HG03064 (cell line): Measurements from ENCODE around the gene ZNF747.

Experiments used
- ATAC-seq: cut with Tn5 transposase; IDR thresholded peaks from one replicate; pipeline ENCODE4 v1.9.1; 2021; ENCODE audit warnings: low read depth; ENCODE audit not compliant: unreplicated experiment

The ZNF747 gene

GRCh38 chr16:30534368-30535105 is at the start of gene ZNF747:
Gene ZNF747, minus strand, starts transcription at chr16:30534858. Its CDS starts 179 bp downstream, at chr16:30534679.
- no peak for ATAC-seq

- no peak for ATAC-seq
Measured at GRCh38 chr16:30582611-30583340, 48.1 kb upstream of the ZNF747 start.

GRCh38 chr16:30581457-30581856 is 46.8 kb upstream of the ZNF747 start:
- no peak for ATAC-seq

GRCh38 chr16:30574678-30575077 is 40.0 kb upstream of the ZNF747 start:
- ATAC-seq, result no peak

GRCh38 chr16:30571445-30572322 is 37.0 kb upstream of the ZNF747 start, which contains the start of gene ZNF688:
Gene ZNF688, minus strand, starts transcription at chr16:30571714. Its CDS starts 85 bp downstream, at chr16:30571629.
- peak; percentile 56 for ATAC-seq

GRCh38 chr16:30570636-30571444 is 36.2 kb upstream of the ZNF747 start:
- no peak for ATAC-seq

GRCh38 chr16:30569746-30570635 is 35.3 kb upstream of the ZNF747 start:
- no peak for ATAC-seq

GRCh38 chr16:30569281-30569680 is 34.6 kb upstream of the ZNF747 start:
- ATAC-seq, result no peak

DNA sequence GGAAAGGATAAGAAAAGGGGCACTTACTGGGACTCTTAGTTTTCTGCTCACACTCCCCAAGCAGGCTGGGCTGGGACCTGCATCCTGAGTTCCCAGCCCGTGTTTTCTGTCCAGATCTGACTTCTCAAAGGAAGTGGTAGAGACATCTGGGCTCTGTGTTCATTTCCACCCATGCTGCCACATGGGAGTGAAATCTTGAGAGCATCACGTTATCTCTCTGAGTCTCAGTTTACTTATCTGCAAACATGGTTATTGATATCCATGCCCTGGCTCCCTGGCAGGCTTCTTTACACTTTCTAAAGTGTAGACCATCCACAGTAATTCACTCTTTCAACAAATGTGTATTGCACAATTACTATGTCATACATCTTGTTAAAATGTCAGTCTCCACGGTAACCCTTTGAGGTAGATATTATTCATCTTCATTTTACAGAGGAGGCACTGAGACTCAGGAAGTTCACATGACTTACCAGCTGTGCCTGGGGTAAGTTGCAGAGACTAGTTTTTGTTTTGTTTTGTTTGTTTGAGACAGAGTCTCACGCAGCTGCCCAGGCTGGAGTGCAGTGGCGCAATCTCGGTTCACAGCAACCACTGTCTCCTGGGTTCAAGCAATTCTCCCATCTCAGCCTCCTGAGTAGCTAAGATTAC is 33.5 kb upstream of the ZNF747 start:
- no peak for ATAC-seq

GRCh38 chr16:30567160-30567990 is 32.7 kb upstream of the ZNF747 start:
- ATAC-seq, result no peak

DNA sequence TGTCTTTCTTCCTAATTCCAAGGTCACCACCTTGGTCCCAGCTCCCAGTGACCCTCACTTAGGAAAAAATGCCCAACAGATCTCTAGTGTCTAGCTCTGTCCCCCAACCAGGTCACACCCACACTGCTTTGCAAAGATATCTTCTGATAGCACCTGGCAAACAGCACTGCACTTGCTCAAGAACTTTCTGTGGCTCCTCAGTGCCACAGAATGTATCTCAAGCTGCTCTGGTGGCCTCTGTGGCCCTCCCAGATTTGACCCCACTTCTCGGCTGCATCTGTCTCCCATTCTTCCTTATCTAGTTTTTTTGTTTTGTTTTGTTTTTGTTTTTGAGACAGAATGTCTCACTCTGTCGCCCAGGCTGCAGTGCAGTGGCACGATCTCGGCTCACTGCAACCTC is 31.9 kb upstream of the ZNF747 start:
- ATAC-seq, result no peak

GRCh38 chr16:30565984-30566383 is 31.3 kb upstream of the ZNF747 start:
- no peak for ATAC-seq

- no peak for ATAC-seq
Measured at GRCh38 chr16:30565526-30565925, 30.9 kb upstream of the ZNF747 start.

GRCh38 chr16:30562021-30562420 is 27.4 kb upstream of the ZNF747 start:
- no peak for ATAC-seq

- no peak for ATAC-seq
Measured at GRCh38 chr16:30561089-30561816, 26.6 kb upstream of the ZNF747 start.

- no peak for ATAC-seq
Measured at GRCh38 chr16:30559690-30560089, 25.0 kb upstream of the ZNF747 start.

- no peak for ATAC-seq
Measured at GRCh38 chr16:30558789-30559377, 24.2 kb upstream of the ZNF747 start.
